GM19035 (cell line): ENCODE measurements around the gene SLBP.

ENCODE experiments used
- ATAC-seq: cut with Tn5 transposase; IDR thresholded peaks from one replicate; pipeline ENCODE4 v1.9.1; 2021; ENCODE audit not compliant: unreplicated experiment

SLBP gene

DNA sequence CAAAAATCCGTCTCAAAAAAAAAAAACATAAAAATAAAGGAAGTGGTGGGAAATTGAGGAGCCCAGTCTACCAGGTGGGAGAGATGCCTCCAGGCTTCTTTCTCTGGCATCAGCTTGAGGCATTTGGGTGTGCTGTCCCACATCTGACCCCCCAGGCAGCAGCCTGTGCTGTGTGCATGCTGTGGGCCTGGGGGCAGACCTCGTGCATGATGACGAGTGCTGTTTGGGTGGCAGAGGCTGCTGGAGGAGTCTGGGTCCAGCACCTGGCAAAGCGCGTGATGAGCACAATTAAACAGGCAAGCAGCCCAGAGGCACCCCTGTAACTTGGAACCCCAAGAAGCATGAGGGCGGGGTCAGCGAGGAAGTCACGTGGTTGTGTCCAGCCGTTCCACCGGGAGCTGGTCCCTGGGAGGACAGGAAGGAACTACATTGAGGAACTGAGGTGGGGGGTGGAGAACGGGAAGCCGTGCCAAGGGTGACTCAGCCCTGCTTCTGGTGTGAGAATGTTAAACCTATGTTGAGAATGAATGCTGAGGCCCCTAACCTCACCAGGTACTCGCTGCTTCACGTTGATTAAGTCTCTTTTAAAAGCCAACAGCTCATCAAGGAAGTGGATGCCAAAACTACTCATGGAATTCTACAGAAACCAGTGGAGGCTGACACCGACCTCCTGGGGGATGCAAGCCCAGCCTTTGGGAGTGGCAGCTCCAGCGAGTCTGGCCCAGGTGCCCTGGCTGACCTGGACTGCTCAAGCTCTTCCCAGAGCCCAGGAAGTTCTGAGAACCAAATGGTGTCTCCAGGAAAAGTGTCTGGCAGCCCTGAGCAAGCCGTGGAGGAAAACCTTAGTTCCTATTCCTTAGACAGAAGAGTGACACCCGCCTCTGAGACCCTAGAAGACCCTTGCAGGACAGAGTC, 15.3 kb upstream of the SLBP start:
- ATAC-seq, result no peak

DNA sequence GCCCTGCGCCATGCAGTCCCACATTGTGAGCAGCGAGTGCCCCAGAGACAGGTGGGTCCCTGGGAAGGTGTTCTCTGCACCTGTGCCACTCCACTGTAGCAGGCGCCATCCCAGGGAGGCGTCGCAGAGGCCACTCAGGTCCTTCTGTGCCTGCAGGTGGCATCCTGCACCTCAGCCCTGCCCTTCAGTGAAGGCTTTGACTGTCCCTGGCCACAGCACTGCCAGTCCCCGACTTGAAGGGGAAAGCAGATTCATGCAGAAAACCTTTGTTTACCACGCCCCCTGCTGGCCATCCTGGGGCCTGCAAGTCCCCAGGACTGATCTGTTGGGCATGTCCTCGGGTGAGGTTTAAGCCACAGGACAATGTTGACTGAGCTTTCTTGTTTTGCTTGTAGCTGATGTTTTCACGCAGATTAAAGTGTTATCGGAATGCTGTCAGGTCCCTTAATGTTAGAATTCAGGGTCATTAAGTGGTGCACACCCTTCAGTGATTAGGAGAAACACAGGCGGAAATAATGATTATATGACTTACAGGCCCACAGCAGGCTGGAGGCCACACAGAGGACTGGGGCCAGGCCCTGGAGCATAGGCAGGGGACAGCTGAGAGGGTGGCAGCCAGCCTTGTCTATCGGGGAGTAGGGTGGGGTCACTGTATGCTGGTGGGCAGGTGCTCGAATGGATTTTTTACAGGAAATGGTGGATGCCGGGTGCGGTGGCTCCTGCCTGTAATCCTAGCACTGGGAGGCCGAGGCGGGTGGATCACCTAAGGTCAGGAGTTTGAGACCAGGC, 14.2 kb upstream of the SLBP start:
- no peak for ATAC-seq

DNA sequence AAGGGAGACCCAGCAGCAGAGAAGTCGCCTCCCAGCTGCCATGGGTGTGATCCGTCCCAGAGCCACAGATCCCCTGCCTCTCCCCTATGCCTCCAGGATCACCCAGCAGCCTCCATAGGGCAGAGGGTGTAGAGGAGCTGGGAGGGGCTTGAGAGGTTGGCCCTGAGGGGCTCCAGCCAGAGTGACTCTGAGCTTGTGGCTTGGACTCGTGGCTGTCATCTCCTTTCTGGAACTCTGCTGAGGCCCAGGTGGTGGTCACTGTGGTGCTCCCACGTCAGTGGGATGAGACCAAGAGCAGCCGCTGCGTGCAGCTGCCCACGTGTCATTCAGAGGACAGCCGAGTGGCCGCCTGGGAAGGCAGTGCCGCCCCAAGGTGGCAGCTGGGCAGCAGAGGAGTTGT, 13.4 kb upstream of the SLBP start:
- no peak for ATAC-seq

DNA sequence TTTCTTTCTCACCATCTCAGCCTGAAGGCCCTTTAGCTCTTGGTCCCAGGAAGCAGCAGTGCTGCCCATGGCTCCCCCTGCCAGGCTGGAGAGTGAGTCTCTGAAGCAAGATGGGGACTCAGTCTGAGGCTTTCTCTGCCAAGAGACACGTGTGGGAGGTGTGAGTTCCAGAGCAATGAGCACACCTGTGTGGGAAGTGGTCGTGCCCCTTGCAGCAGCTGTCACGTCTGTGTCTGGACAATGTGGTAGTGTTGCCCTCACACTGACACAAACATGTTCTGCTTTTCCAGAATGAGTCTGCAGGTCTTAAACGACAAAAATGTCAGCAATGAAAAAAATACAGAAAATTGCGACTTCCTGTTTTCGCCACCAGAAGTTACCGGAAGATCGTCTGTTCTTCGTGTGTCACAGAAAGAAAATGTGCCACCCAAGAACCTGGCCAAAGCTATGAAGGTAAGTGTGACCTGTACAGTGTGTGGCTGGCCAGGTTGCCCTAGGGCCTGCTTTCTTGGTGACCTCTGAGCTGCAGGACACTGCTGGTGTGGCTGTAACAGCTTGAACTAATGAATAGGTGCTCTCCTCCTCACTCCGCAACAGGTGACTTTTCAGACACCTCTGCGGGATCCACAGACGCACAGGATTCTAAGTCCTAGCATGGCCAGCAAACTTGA, 11.1 kb upstream of the SLBP start:
- ATAC-seq, result no peak

DNA sequence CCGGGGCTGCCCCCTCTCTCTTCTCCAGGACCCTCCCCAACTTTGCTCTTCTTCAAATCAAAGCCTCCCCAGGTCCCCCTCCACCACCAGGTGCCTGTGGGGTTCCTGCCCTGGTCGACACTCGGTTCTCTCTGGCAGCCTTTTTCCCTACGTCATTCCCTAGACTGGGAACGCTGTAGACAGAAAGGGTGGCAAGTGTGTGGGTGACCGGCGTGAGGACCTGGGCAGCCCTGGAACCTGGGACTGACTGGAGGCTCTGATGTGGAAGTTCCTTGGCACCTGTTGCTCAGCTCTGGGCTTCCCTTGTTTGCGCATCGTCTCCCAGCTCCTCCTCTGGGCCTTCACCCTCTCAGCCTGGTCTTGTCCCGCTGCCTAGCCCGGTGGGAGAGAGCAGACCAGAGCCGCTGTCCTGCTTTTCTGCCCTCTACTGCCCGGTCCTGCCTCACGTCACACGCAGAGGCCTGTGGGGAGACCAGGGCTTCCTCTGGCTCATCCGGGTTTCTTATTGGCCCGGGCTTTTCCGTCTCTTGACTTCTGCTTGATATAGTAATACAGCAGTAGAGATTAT, 10.5 kb upstream of the SLBP start:
- no peak for ATAC-seq

DNA sequence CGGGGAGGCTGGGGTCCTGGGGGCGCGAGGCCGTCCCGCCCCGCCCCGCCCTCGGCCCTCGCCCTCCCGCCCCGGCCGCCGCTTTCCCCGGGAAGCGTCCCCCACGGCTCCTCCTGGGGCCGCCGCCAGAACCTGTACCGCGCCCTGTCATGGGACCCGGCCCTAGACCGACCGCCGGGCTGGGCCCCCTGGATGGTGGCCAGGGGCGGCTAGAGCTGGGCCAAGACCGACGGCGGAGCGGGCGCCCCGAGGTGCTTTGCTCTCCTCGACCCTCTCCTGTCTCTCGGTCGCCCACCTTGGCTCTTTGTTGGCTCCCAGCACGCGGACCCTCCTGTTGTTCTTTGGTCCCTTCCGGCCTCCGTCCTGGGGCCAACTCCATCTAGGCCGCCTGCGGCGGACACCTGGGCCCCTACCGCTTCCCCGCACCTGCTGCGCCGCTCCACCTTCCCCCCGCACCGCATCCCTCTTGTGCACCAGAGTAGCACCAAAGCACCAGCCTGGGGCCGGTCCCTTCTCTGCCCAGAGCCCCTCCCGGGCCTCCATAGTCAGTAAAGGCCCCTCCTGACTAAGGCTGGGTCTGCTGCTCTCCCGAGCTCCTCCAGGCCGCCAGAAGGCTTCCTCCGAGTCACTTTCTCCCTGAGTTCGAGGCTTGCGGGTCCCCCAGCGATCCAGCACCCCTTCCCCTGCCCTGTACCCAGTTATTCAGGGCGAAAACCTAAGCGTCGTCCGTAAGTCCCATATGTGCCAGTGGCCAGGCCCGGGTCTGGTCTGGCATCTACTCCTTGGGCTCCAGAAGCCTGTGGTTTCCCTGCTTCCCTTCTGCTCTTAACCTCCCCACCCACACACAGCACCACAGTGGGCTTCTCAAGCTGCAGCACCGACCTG, 9.8 kb upstream of the SLBP start:
- peak; percentile 2 for ATAC-seq

DNA sequence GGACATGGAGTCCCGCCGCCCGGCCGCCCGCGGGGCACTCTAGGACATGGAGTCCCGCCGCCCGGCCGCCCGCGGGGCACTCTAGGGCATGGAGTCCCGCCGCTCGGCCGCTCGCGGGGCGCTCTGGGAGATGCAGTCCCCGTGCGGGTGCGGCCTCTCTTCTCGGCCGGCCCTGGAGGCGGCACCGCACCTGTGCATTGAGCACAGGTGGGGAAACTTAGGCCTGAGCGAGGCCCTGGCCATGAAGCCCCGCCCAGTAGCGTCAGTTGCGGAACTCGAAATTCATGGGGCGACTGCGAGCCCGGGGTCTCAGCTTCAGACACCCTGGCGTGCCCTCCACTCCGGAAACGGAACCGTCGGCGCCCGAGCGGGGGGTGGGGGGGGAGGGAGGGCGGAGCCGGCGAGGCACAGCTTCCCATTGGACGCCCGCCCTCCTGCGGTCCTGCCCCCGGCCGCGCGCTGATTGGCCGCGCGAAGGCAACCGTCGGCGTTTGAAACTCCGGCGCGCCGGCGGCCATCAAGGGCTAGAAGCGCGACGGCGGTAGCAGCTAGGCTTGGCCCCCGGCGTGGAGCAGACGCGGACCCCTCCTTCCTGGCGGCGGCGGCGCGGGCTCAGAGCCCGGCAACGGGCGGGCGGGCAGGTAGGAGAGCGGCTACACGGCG, 9.0 kb upstream of the SLBP start, which contains the start of the genes TACC3 and TMEM129:
Gene TACC3, plus strand, starts transcription at position 519 of the 663 bp plus-strand sequence. CDS start 1,901 bp downstream, outside the sequence.
Gene TMEM129, minus strand, starts transcription at position 321 of the 663 bp plus-strand sequence. CDS start 486 bp downstream, outside the sequence.
- ATAC-seq, result peak; percentile 79

DNA sequence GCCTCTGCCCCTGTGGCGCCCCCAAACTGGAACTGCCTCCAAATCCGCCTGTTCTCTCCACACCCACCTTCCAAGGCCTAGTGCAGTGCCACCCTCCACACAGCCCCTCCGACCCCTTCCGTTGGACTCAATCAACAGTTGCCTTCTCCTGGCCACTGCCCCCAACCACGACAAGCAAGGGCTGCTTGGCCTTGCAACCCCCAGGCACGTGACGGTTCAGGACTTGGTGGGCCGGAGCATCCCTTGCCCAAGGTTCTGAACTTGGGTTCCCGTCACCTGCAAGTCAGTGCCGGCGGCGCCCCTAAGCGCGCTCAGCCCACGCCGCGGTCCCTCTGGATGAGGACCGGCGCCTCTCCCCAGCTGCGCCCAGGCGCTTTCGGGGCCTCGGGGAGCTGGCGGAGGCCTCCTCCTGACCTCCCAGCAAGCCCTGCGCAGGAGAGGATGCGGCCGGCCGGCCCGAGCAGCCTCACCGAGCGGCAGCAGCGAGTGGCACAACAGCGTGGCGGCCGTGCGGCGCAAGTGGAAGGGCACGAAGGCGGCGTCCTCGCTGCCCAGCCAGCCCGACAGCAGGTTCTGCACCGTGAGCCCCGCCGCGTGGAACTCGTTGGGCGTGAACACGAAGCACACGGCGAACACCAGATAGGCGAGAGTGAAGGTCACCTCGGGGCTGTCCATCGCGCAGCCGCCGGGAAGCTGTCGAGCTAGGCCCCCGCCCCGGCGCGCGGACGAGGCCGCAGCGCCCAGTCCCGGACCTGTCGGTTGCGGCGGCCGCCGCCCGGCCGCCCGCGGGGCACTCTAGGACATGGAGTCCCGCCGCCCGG, 8.3 kb upstream of the SLBP start:
- peak; percentile 27 for ATAC-seq

DNA sequence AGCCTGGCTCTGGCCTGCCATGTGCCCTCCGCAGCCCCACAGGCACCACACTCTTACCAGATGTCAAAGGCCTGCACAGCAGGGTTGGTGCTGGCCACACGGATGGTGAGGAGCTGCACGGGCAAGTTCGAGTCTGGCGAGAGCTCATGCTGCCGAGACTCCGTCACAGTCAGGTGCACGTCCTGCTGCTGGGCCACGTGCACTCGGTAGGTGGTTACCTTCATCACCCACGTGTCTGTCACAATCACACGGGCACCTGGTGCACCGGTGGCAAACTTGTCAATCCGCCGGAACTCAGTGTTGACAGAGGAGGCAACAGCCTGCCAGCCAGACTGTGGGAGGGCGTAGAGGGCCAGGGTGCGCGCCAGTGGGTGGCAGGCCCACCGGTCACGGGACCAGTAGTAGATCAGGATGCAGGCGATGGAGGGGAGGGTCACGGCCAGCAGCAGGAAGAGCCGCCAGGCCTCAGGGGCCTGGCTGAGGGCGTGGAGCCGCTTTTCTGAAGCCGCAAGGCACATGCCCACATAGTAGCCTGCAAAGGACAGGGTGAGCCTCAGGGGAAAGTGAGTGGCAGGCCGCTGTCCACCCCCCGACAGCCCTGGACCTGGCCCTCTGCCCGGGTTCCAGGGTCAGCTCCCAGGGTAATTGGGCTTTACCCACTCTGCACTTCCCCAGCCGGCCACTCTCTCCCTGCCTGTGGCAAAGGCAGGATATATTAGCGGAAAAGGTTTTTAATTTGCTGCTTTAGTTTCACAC, 6.2 kb upstream of the SLBP start:
- no peak for ATAC-seq

DNA sequence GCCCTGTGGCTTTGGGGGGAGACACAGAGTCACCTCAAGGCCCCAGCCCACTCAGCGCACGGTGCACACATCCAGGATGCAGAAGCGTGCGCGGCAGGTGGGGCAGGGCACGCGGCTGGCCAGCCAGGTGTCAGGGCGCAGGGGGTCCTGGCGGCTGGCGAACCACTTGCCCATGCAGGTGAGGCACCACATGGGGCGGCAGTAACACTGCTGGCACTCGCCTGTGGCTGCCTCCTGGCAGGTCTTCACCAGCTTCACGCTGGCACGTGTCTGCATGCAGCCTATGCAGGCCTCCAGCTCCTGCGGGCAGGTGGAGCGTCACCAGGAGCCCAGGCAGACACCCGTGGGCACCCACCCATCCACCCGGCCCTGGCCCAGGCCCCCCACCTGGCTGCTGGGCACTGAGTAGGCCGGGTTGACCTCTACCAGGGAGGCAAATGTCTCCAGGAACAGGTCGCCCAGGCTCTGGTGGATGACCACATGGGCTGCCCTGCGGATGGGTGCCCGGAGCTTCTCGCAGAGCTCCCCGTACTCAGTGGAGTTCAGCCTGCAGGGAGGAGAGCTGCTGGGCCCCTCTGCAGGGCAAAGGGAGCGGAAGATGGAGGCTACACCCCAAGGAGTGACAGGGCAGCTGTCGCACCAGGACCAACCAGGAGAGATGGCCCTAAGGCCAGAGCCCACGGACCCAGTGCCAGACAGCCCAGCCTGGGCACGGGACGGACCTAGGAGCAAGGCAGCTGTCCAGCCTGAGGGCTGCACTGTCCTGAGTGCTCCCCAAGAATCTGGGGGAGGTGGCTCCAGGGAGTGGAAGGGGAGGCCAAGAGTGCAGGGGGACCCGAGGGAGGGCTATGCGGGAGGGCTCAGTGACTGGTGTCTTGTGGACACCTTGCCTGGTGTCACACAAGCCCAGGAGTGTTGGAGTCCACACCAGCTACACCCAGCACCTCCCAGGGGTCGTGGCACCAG, 5.3 kb upstream of the SLBP start:
- no peak for ATAC-seq

DNA sequence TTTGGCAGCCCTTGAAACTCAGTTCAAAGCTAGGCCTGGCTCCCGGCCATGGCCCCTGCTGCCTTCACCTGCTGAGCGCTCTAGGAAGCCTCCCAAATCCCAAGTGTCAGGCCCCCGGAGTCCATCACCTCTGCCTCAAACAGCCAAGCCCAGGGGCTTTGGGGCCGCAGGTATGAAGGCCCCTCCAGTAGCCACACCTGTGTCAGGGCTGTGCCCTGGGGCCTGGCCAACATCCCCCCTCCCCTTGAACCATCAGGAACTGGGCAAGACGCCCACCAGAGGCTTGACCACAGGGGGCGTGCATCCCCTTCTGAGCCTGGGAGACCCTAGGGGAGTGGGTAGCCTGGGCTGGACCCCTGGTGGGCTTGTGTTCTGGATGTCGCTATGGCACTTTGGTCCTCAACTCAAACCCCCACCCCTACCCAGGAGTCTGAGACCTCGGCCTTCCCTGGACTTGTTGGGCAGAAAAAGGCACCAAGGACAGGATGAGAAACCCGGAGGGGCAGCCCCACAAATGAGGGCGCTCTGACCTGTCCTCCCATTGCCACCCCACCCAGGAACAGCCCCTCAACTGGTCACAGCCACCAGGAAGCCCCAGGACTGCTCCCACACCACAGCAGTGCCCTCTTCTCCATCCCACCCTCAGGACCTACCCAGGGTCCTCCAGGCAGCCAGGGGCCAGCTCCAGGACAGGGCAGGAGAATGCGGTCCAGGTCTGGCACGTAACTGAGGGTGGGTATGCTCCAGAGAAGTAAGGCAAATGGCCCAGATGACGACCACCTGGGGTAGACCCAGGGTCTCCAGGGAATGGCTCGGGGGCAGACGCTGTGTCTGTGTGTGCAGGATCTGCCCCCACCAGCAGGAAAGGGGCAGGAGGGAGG, 4.2 kb upstream of the SLBP start:
- ATAC-seq, result no peak

DNA sequence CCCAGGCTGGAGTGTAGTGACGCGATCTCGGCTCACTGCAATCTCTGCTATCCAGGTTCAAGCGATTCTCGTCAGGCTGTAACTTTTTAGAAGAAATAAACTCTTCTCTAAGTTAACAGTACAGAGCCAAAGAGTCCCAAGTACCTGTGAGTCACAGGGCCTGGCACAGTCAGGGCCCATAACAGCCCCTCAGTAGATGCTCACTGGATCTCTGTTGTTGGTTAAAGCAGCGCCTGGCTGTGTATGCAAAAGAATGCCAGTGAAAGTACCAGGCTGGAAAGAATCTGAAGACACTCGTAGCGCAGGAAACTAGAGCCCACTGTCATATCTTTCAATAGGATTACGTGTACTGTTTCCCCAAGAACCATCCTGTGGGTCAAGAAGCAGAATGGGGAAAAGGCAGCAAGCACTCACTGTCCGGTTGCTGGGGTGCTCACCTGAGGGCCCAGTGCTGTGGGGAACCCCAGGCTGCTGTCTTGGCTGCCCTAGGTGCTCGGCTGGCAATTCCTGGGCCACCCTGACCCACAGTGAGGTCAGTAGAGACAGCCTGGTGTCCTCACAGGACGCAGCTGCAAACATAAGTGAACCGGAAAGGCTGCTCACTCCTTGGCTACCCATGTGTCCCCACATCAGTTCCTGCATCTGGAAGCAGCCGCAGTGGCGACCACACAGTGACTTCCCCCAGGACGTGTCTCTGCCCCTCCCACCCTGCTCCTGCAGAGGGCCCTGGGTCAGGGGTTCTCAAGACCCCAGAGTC, 3.1 kb upstream of the SLBP start:
- ATAC-seq, result no peak

DNA sequence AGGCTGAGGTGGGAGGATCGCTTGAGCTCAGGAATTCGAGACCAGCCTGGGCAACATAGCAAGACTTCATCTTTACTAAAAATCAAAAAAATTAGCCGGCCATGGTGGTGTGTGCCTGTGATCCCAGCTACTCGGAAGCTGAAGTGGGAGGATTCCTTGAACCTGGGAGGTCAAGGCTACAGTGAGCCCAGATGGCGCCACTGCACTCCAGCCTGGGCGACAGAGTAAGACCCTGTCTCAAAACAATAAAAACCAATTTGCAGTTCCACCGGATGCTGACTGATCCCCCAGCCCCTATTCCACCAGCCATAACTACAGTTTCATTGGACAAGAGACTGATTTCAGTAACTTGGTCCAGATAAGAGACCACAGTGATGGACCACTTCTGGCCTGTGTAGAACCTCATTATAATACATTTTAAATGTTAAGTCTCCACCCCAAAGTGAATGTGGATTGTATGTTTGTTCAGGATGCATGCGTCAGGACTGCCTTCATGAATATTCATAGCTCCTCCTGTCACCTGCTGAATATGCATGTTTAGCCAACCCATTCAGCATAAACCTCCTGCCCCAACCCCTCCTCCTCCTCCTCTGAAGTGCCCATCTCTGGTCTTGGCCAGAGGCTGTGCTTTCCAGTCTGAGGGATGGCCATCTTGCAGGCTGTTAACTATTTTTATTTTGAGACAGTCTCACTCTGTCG, 2.3 kb upstream of the SLBP start:
- ATAC-seq, result no peak
